Motor neuron (in vitro differentiated cells): ENCODE results near the gene DCAF7. TPM values are rescaled to one million over a fixed set of nuclear protein-coding genes. Genes with fewer than 3 reads are reported as not detected.

Source experiments
- ATAC-seq, 8 experiments: fragments of 200-7000 bp; cut with Tn5 transposase; replicated peaks in 6 of 8; 2 replicates each; pipeline ENCODE4 v1.8.0; 2021; ENCODE audit warnings: mild to moderate bottlenecking in 8 of 8, moderate library complexity in 8 of 8
- H3K27ac ChIP-seq, 2 donors: fragments of 250-450 bp; sonication (Bioruptor Pico); 2 replicates each; pipeline ENCODE4 v1.9.0; 2021; ENCODE audit warnings: antibody characterized with exemption in 2 of 2, mild to moderate bottlenecking in 2 of 2, moderate library complexity in 1 of 2
- H3K4me1 ChIP-seq, 2 donors: fragments of 250-450 bp; sonication (Bioruptor Pico); replicated peaks in 1 of 2; 2 replicates each; pipeline ENCODE4 v1.6.1; 2021; ENCODE audit warnings: antibody characterized with exemption in 2 of 2, mild to moderate bottlenecking in 2 of 2, moderate library complexity in 1 of 2
- H3K4me3 ChIP-seq, 5 donors: fragments of 250-450 bp; sonication (Bioruptor Pico); 2 replicates each; pipeline ENCODE4 v1.9.0; 2021; ENCODE audit warnings: antibody characterized with exemption in 5 of 5, mild to moderate bottlenecking in 5 of 5, moderate library complexity in 4 of 5
- WGBS, 10 experiments: fragments of 450-650 bp; shearing (Covaris generic); methylation state at CpG; one replicate each; pipeline ENCODE4 v1.0.0; 2022; 5-methylcytosine and 5-hydroxymethylcytosine counted together
- in situ Hi-C, 9 experiments: fragments of 400-800 bp; cut with MboI; loops; one replicate each; pipeline ENCODE4 v1.15.0; 2021; ENCODE audit warnings: low sequenced_read_pairs in 9 of 9, low pct_unique_long_range_greater_than_20kb in 2 of 9; ENCODE audit not compliant: unreplicated experiment in 9 of 9
- total RNA-seq, 8 experiments: library from RNA; unstranded; fragments of 300-600 nt; gene quantifications; 2 replicates each; pipeline versions ENCODE4 v1.2.3 to v1.2.4, GENCODE V29; 2022

Gene DCAF7
- total RNA-seq, 8 experiments from 2014 or later: 31.5 to 79.4 (median 61.1) TPM

DNA sequence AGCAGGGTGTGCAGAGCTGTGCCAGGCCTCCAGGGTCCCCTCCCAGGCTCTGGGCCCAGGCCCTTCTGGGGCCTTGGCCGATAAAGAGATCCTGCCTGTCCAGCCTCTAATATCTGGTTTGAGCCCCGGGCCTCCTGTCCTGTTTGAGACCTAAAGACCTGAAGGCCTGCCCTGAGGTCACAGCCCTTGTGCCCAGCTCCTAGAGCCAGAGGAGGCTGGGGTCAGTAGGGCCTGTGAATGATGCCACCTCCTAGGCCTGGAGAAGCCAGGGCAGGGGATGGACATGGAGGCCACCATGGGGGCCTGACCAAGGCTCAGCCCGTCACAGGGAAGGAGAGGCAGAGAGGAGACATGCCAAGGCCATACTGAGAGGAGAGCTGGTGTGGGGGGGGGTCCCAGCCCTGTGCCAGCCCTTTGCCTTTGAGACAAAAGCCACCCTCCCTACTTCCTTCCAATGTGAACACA lies 19.7 kb upstream of the DCAF7 start:
- ATAC-seq: peak in 2 of 8 experiments; percentile 1 to 7
- Histone ChIP-seq H3K27ac (peak overlapping the region in 1 of 2 donors; percentile 42), H3K4me1 (peaks cover 9 to 12% of the 10 kb centered on the region in 2 donors), H3K4me3 (no peak overlapping the region)
- 67 to 80% methylated on average over 1 of the region's 3 CpGs; no CpG with 5 or more reads in 8 of the 10 experiments for WGBS, 10 experiments
- in situ Hi-C loops: no loop called here

DNA sequence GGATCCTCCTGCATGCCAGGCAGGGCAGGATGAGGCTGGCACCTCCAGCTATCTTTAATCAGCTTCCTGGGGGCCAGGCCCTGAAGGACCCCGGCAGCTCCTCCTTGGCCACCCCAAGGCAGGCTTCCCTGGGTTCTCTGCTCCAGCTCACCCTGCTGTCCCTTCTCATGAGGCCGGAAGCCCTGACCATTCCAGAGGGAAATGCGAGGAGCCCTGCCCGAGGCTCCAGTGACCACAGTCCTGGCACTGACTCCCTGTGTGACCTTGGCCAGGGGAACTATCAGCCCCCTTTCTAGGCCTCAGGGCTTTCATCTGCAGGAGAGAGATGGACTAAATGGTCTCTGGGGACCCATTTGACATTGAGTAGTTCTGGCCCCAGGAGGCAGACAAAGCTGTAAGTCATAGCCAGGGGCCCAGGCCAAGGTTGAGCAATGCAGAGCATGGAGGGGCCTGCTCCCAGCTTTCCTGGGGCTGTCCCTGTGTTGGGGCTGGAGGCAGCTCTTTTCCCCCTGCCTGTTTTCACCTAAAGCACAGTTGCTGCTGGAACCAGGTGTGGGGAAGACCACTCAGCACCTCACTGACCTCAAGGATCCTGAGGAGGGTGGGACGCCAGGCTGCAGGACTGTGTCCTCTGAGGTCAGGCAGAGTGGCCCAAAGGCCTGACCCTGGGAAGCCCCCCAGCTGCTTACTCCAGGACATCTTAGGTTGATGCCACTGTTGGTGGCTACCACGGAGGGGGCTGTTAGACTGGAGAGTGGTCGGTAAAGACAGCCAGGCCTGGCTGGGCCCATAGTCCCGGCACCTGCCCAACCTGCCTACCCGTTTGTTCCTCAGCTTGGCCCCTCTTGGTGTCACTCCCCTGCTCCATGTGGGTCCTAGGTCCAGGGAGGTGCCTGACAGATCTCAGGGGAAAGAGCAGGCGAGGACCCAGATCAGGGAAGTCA lies 19.0 kb upstream of the DCAF7 start:
- H3K27ac ChIP-seq: peak overlapping the region in 1 of 2 donors; percentile 42
- no peak overlapping the region for H3K4me3 ChIP-seq
- in situ Hi-C loops: no loop called here
- 42 to 90% (median 80%) methylated on average over 1 to 4 of the region's 10 CpGs; no CpG with 5 or more reads in 3 of the 10 experiments for WGBS, 10 experiments
- peak in 5 of 8 experiments; percentile 50 to 83 (median 81) for ATAC-seq
- H3K4me1 ChIP-seq: peaks cover 9 to 12% of the 10 kb centered on the region in 2 donors

DNA sequence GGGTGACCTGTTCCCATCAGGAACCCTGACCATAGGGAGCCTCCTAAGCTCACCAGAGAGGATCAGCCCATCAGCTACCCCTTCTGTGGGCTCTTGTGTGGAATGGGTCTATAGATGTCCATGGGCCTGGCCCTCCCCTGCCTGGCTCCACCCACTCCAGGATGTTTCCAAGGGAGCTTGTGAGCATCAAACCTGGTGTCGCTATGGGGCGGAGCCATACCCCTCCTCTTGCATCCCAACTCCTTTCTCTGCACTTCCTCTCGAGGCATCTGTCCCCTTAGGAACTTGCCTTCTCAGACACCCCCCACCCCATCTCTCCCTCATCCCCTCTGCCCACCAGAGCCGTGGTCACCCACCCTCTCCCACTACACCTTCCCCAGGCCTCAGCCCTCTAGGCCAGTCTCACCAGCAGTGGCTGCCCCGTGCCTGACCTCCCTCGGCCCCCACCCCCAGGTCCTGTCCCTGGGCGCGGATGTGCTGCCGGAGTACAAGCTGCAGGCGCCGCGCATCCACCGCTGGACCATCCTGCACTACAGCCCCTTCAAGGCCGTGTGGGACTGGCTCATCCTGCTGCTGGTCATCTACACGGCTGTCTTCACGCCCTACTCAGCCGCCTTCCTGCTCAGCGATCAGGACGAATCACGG lies 16.7 kb upstream of the DCAF7 start:
- Histone ChIP-seq H3K27ac (no peak overlapping the region), H3K4me1 (peaks cover 14 to 20% of the 10 kb centered on the region in 2 donors), H3K4me3 (no peak overlapping the region)
- in situ Hi-C loops: no loop called here
- ATAC-seq: peak in 1 of 8 experiments; percentile 12
- 94 to 100% methylated on average over 1 to 3 of the region's 20 CpGs; no CpG with 5 or more reads in 8 of the 10 experiments for WGBS, 10 experiments

- Histone ChIP-seq H3K4me3 (no peak overlapping the region), H3K27ac (no peak overlapping the region), H3K4me1 (peaks cover 15 to 20% of the 10 kb centered on the region in 2 donors)
- 50 to 94% (median 77%) methylated on average over 2 to 8 of the region's 17 CpGs; no CpG with 5 or more reads in 5 of the 10 experiments for WGBS, 10 experiments
- no peak for ATAC-seq
- in situ Hi-C loops: no loop called here
Observed at GRCh38 chr17:63534078-63534570, 16.2 kb upstream of the DCAF7 start.

DNA sequence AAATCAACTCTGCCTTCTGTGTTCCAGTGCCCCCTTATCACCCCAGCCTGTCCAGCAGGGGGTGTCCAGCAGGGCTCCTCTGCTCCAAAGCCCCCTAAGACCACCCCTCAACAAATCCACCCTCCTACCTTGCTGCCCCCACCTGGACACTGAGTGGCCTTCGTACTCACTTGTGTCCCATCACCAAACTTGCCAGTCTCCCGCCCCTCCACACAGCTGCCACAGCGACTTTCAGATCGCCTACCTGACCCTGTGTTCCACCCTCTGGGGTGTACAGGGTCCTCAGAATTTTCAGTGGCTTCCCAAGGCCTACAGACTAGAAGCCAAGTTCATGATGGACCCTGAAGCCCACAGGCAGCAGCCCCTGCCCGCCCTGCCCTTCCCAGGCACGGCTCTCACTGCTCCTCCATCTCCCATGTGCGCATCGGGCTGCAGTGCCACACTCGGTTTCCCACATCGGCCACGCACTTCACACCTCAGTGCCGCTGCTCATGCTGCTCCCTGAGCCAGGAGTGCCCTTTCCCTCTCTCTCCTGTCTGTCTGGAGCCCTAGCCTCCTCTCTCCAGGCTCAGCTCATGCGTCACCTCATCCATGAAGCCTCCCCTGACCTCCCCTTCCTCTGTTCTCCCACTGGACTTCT lies 15.3 kb upstream of the DCAF7 start:
- no peak for ATAC-seq
- 61 to 81% methylated on average over 3 to 6 of the region's 13 CpGs; no CpG with 5 or more reads in 8 of the 10 experiments for WGBS, 10 experiments
- in situ Hi-C loops: no loop called here
- no peak overlapping the region for H3K4me3 ChIP-seq
- H3K27ac ChIP-seq: no peak overlapping the region
- peaks cover 15 to 20% of the 10 kb centered on the region in 2 donors for H3K4me1 ChIP-seq

DNA sequence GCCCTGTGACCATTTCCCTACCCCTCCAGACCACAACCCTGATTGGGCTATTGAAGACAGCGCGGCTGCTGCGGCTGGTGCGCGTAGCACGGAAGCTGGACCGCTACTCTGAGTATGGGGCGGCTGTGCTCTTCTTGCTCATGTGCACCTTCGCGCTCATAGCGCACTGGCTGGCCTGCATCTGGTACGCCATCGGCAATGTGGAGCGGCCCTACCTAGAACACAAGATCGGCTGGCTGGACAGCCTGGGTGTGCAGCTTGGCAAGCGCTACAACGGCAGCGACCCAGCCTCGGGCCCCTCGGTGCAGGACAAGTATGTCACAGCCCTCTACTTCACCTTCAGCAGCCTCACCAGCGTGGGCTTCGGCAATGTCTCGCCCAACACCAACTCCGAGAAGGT lies 14.6 kb upstream of the DCAF7 start:
- ATAC-seq: no peak
- WGBS, 10 experiments: 63 to 97% (median 92%) methylated on average over 1 to 6 of the region's 24 CpGs; no CpG with 5 or more reads in 5 of the 10 experiments
- Histone ChIP-seq H3K27ac (no peak overlapping the region), H3K4me1 (peaks cover 15 to 18% of the 10 kb centered on the region in 2 donors), H3K4me3 (no peak overlapping the region)
- in situ Hi-C loops: no loop called here

DNA sequence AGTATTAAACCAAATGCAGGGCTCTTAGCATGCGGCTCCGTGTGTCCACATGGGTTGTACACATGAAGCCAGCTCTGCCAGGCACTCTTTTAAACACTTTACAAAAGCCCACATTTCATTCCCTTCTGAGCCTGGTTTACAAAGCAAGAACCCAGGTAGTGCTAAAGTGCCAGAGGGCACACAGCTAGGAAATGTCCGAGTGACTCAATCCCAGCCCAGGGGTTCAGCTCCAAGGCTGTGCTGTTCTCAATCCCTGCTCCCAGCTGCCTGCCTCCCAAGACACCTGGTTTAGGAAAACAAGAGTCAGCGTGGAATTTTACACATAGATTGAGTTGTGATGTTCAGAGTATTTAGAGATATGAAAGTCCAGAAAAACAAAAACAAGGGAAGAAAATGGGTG lies 13.3 kb upstream of the DCAF7 start:
- no peak for ATAC-seq
- 40 to 86% (median 66%) methylated on average over 1 to 4 of the region's 4 CpGs; no CpG with 5 or more reads in 6 of the 10 experiments for WGBS, 10 experiments
- in situ Hi-C loops: no loop called here

DNA sequence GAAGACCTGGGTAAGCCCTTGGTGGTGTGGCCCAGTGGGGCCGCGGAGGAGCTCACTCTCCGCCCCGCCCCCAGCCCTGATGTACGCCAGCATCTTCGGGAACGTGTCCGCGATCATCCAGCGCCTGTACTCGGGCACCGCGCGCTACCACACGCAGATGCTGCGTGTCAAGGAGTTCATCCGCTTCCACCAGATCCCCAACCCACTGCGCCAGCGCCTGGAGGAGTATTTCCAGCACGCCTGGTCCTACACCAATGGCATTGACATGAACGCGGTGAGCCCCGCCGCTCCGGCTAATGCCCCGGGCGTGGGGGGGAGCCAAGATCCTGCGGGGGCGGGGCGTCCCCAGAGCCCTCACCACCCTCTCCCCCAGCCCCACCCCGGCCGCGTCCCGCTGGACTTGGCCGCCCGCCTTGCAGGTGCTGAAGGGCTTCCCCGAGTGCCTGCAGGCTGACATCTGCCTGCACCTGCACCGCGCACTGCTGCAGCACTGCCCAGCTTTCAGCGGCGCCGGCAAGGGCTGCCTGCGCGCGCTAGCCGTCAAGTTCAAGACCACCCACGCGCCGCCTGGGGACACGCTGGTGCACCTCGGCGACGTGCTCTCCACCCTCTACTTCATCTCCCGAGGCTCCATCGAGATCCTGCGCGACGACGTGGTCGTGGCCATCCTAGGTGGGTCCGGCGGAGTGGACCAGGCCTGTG lies 12.1 kb upstream of the DCAF7 start:
- Histone ChIP-seq H3K27ac (no peak overlapping the region), H3K4me3 (peak overlapping the region; percentile 11 to 25 (median 21)), H3K4me1 (peaks cover 6 to 8% of the 10 kb centered on the region in 2 donors)
- WGBS, 10 experiments: 0 to 12% (median 5%) methylated on average over 3 to 8 of the region's 62 CpGs; no CpG with 5 or more reads in 6 of the 10 experiments
- ATAC-seq: peak; percentile 58 to 86 (median 80)
- in situ Hi-C loops: no loop called here

More for the DNA sequence above, 13.3 kb upstream of the DCAF7 start:
- Histone ChIP-seq H3K27ac (no peak overlapping the region), H3K4me3 (no peak overlapping the region), H3K4me1 (peaks cover 6 to 8% of the 10 kb centered on the region in 2 donors)

GRCh38 chr17:63538693-63539595 lies 11.3 kb upstream of the DCAF7 start:
- Histone ChIP-seq H3K4me1 (peaks cover 6 to 8% of the 10 kb centered on the region in 2 donors), H3K27ac (no peak overlapping the region), H3K4me3 (peak overlapping the region in 1 of 5 donors; percentile 24)
- 0 to 100% (median 56%) methylated on average over 1 to 4 of the region's 9 CpGs; no CpG with 5 or more reads in 3 of the 10 experiments for WGBS, 10 experiments
- peak in 1 of 8 experiments; percentile 46 for ATAC-seq
- in situ Hi-C loops: no loop called here

- Histone ChIP-seq H3K4me3 (no peak overlapping the region), H3K27ac (no peak overlapping the region), H3K4me1 (peaks cover 6 to 8% of the 10 kb centered on the region in 2 donors)
- no peak for ATAC-seq
- in situ Hi-C loops: no loop called here
- WGBS, 10 experiments: 0 to 100% (median 63%) methylated on average over 1 to 3 of the region's 4 CpGs; no CpG with 5 or more reads in 5 of the 10 experiments
Observed at GRCh38 chr17:63540590-63540989, 9.7 kb upstream of the DCAF7 start.

GRCh38 chr17:63542218-63542545 lies 8.1 kb upstream of the DCAF7 start:
- peaks cover 6 to 8% of the 10 kb centered on the region in 2 donors for H3K4me1 ChIP-seq
- in situ Hi-C loops: no loop called here
- WGBS, 10 experiments: 80 to 100% (median 98%) methylated on average over 1 to 4 of the region's 9 CpGs; no CpG with 5 or more reads in 6 of the 10 experiments
- H3K4me3 ChIP-seq: no peak overlapping the region
- no peak overlapping the region for H3K27ac ChIP-seq
- ATAC-seq: no peak
